Measurements from ENCODE around the gene SDK1. TPM values are rescaled to one million over a fixed set of nuclear protein-coding genes. Genes with fewer than 3 reads are reported as not detected.

Gene SDK1
- total and polyA plus RNA-seq, 10 of the 15 experiments (the other 5 are each of a cell fraction or from before 2014, with no cell fraction given) = 0.14 to 0.33 TPM; not detected in 8

DNA sequence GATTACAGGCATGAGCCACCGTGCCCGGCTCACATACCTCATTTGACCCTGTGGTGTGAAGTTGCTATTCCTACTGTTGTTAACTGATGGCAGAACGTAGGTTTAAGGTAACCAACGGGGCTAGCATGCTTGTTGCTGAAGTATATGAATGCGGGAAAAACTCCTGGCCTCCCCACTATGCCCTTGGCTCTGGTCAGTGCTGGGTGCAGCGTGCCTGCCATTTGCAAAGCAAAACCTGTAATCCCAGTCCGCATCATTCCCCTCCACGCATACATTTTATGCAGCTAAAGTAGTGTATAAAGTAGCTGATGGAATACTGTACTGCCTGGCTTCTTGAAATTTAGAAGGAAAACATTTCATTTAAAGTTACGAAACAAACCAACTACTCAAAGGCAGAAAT, 273.3 kb downstream of the SDK1 start:
- ChIA-PET POLR2A (no interaction called here), RAD21 (ENCODE audit: unreplicated experiment) (no interaction called here), CTCF (no interaction called here), SMC1A (ENCODE audit: uncharacterized antibody, unreplicated experiment) (no interaction called here)
- no peaks in the 10 kb centered on the region for H4K20me1 ChIP-seq (ENCODE audit: control insufficient read depth, insufficient read depth)
- ATAC-seq = no peak
- H3K4me1 ChIP-seq (ENCODE audit: control insufficient read depth, insufficient read depth, low read length) = no peaks in the 10 kb centered on the region
- no peaks in the 10 kb centered on the region; the same call in 2 of the 3 replicates for H3K9me3 ChIP-seq (replicated peaks; ENCODE audit: control insufficient read depth, insufficient read depth, low read length)
- H3K9ac ChIP-seq (ENCODE audit: control insufficient read depth, insufficient read depth, low read length) = no peak overlapping the region
- H2AFZ ChIP-seq (ENCODE audit: control insufficient read depth, low read depth, low read length) = no peak overlapping the region
- TF ChIP-seq ETV6 (conservative IDR thresholded peaks at IDR 0.05 in 1 of 2, IDR thresholded peaks at IDR 0.05 in 1 of 2; ENCODE audit: borderline replicate concordance in 1 of 2, low read depth in 1 of 2) (no peak), DPF2 (IDR thresholded peaks at IDR 0.05) (no peak), MTA3 (IDR thresholded peaks at IDR 0.05; ENCODE audit: borderline replicate concordance, low read length) (no peak), NFIC (IDR thresholded peaks at IDR 0.05; ENCODE audit: low read depth, low read length) (no peak), SIX5 (IDR thresholded peaks at IDR 0.05; ENCODE audit: low read depth, low read length, severe bottlenecking) (no peak), BCLAF1 (IDR thresholded peaks at IDR 0.05) (no peak), STAT1 (conservative IDR thresholded peaks at IDR 0.05) (no peak), FOXM1 (IDR thresholded peaks at IDR 0.05; ENCODE audit: low read depth, low read length) (no peak)
- TF ChIP-seq, protein P1, sequence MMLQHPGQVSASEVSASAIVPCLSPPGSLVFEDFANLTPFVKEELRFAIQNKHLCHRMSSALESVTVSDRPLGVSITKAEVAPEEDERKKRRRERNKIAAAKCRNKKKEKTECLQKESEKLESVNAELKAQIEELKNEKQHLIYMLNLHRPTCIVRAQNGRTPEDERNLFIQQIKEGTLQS (IDR thresholded peaks at IDR 0.05; ENCODE audit: borderline replicate concordance, extremely low read depth, low read depth, low read length) = no peak
- TF ChIP-seq, protein P2, sequence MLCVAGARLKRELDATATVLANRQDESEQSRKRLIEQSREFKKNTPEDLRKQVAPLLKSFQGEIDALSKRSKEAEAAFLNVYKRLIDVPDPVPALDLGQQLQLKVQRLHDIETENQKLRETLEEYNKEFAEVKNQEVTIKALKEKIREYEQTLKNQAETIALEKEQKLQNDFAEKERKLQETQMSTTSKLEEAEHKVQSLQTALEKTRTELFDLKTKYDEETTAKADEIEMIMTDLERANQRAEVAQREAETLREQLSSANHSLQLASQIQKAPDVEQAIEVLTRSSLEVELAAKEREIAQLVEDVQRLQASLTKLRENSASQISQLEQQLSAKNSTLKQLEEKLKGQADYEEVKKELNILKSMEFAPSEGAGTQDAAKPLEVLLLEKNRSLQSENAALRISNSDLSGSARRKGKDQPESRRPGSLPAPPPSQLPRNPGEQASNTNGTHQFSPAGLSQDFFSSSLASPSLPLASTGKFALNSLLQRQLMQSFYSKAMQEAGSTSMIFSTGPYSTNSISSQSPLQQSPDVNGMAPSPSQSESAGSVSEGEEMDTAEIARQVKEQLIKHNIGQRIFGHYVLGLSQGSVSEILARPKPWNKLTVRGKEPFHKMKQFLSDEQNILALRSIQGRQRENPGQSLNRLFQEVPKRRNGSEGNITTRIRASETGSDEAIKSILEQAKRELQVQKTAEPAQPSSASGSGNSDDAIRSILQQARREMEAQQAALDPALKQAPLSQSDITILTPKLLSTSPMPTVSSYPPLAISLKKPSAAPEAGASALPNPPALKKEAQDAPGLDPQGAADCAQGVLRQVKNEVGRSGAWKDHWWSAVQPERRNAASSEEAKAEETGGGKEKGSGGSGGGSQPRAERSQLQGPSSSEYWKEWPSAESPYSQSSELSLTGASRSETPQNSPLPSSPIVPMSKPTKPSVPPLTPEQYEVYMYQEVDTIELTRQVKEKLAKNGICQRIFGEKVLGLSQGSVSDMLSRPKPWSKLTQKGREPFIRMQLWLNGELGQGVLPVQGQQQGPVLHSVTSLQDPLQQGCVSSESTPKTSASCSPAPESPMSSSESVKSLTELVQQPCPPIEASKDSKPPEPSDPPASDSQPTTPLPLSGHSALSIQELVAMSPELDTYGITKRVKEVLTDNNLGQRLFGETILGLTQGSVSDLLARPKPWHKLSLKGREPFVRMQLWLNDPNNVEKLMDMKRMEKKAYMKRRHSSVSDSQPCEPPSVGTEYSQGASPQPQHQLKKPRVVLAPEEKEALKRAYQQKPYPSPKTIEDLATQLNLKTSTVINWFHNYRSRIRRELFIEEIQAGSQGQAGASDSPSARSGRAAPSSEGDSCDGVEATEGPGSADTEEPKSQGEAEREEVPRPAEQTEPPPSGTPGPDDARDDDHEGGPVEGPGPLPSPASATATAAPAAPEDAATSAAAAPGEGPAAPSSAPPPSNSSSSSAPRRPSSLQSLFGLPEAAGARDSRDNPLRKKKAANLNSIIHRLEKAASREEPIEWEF (IDR thresholded peaks at IDR 0.05; ENCODE audit: insufficient replicate concordance, low read depth, low read length) = no peak
- no peak overlapping the region for H3K4me2 ChIP-seq (ENCODE audit: control insufficient read depth, insufficient read depth)
- no peak for FAIRE-seq
- intact Hi-C loops (cut with micrococcal nuclease; ENCODE audit: unreplicated experiment) = no loop called here
- no peak overlapping the region for H3K4me3 ChIP-seq
- H3K79me2 ChIP-seq (ENCODE audit: control insufficient read depth, insufficient read depth, low read length) = no peaks in the 10 kb centered on the region
- DNase-seq (ENCODE audit: low read depth, low spot score) = no peak
- 30% methylated on average over 9 of the region's 9 CpGs for WGBS (ENCODE audit: insufficient coverage, insufficient replicate concordance, low lambda C conversion rate, missing lambda C conversion rate)
- in situ Hi-C loops (cut with MboI) = no loop called here
- no TSS peak for BruUV-seq (replicated peaks)
- no peak overlapping the region for H3K27ac ChIP-seq (ENCODE audit: control insufficient read depth, insufficient read depth)
- no peaks in the 10 kb centered on the region for H3K27me3 ChIP-seq (replicated peaks in 1 of 2; ENCODE audit: control insufficient read depth in 2 of 2, insufficient read depth in 2 of 2, low read length in 1 of 2)
- no peaks in the 10 kb centered on the region for H3K36me3 ChIP-seq (ENCODE audit: control insufficient read depth in 2 of 2, insufficient read depth in 2 of 2, low read length in 1 of 2)

Data from GM12878 (cell line).